Measurements from ENCODE around the gene DUT.

DNA sequence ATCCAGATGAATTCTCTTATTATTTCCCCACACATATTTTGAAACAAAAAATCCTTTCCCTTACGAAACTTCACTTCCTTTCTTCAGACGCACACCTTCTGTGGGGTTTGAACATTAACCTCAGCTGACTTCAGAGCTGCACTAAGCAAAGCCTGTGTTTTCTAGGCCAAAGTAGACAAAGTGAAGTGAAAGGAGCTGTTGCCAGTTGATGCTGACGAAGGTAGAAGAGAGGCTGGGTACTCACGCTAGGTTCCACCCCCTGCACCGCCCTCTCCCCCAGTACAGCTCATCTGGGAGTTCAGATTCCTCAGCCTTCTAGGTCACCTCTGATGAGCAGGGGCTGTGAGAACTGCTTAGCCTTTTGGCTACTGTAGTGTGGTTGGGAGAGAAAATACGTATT is 24.1 kb downstream of the DUT start:
- no peak for TF ChIP-seq POLR2A (IDR thresholded peaks at IDR 0.05)
- TF ChIP-seq, protein P1, sequence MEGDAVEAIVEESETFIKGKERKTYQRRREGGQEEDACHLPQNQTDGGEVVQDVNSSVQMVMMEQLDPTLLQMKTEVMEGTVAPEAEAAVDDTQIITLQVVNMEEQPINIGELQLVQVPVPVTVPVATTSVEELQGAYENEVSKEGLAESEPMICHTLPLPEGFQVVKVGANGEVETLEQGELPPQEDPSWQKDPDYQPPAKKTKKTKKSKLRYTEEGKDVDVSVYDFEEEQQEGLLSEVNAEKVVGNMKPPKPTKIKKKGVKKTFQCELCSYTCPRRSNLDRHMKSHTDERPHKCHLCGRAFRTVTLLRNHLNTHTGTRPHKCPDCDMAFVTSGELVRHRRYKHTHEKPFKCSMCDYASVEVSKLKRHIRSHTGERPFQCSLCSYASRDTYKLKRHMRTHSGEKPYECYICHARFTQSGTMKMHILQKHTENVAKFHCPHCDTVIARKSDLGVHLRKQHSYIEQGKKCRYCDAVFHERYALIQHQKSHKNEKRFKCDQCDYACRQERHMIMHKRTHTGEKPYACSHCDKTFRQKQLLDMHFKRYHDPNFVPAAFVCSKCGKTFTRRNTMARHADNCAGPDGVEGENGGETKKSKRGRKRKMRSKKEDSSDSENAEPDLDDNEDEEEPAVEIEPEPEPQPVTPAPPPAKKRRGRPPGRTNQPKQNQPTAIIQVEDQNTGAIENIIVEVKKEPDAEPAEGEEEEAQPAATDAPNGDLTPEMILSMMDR (IDR thresholded peaks at IDR 0.05), result no peak

All from adrenal gland (tissue), 5 donors.